K562 (cell line): ENCODE data around the gene TMEM131. TPM values are rescaled to one million over a fixed set of nuclear protein-coding genes. Genes with fewer than 3 reads are reported as not detected.

ENCODE experiments used
- CHD1 ChIP-seq: fragments of 200-600 bp; sonication (generic); IDR thresholded peaks from one replicate; pipeline ENCODE4 v1.6.1; 2012; ENCODE audit warnings: mild to moderate bottlenecking, moderate library complexity, low read length, inconsistent platforms
- CHD7 ChIP-seq: fragments of 200-600 bp; sonication (generic); IDR thresholded peaks from one replicate; pipeline ENCODE4 v1.6.1; 2012; ENCODE audit warnings: mild to moderate bottlenecking, low read depth, low read length, inconsistent platforms
- E2F6 ChIP-seq, 2 experiments: IDR thresholded peaks; 2 replicates each; pipeline ENCODE4 v1.6.1; 2011; ENCODE audit warnings: borderline replicate concordance in 1 of 2, control low read depth in 1 of 2, low read depth in 1 of 2, low read length in 1 of 2, mild to moderate bottlenecking in 1 of 2, mixed read lengths in 1 of 2, moderate library complexity in 1 of 2; ENCODE audit not compliant: insufficient read depth in 1 of 2, insufficient read length in 1 of 2, poor library complexity in 1 of 2, severe bottlenecking in 1 of 2; ENCODE audit errors: extremely low read depth in 1 of 2
- HMGXB4 ChIP-seq: sonication (generic); formaldehyde crosslinking; IDR thresholded peaks from 2 replicates; pipeline ENCODE4 v1.8.1; 2023; ENCODE audit warnings: mild to moderate bottlenecking, missing genetic modification reagents
- MBD1 ChIP-seq: fragments of 250-450 bp; sonication (Bioruptor Pico); IDR thresholded peaks from 2 replicates; pipeline ENCODE4 v1.8.0; 2022; ENCODE audit warnings: inconsistent platforms
- RBM25 ChIP-seq: fragments of 200-400 bp; formaldehyde crosslinking; IDR thresholded peaks from 2 replicates; pipeline ENCODE4 v1.6.1; 2018; ENCODE audit warnings: low read length, low read depth, moderate library complexity; ENCODE audit not compliant: severe bottlenecking
- RFX5 ChIP-seq: IDR thresholded peaks from 2 replicates; pipeline ENCODE4 v1.6.1; 2011; ENCODE audit warnings: low read depth, mild to moderate bottlenecking, improper control_type of control experiment, low read length
- TAF15 ChIP-seq: fragments of 200-400 bp; formaldehyde crosslinking; IDR thresholded peaks from 2 replicates; pipeline ENCODE4 v1.6.1; 2017; ENCODE audit warnings: mild to moderate bottlenecking, low read depth, low read length, moderate library complexity
- polyA plus RNA-seq, 8 experiments: library from polyadenylated mRNA; depleted of rRNA in 4 of 8; stranded (reverse) in 5 of 8; unstranded in 3 of 8; fragments of >200 nt; fragmentation: Nextera tagmentation in 2 of 8; fragmentation: Illumina TruSeq in 1 of 8; extraction: Ambion mirVana in 2 of 8; extraction: Trizol in 1 of 8; gene quantifications; 2 replicates each; pipeline versions ENCODE4 v1.2.1 to v1.2.3, GENCODE V29; 2011 to 2014; ENCODE audit warnings: inconsistent platforms in 1 of 8, missing spikeins in 1 of 8
- total RNA-seq, 7 experiments: library from RNA; depleted of rRNA in 6 of 7; stranded (reverse); fragments of >200 nt in 6 of 7; fragmentation: Illumina TruSeq in 2 of 7; extraction: Trizol in 2 of 7; gene quantifications; 2 replicates each; pipeline versions ENCODE4 v1.2.1 to v1.2.3, GENCODE V29; 2011 to 2021; ENCODE audit warnings: low replicate concordance in 1 of 7

The TMEM131 gene
- total and polyA plus RNA-seq, 9 of the 15 experiments (the other 6 are each of a cell fraction or from before 2014, with no cell fraction given), result 2.5 to 21.1 (median 12.4) TPM

GRCh38 chr2:97714084-97714949 lies 281.4 kb downstream of the TMEM131 start (continued):
- TF ChIP-seq MBD1 (no peak), RBM25 (peak; percentile 85), CHD7 (no peak), CHD1 (no peak), E2F6 (IDR thresholded peaks at IDR 0.05; ENCODE audit: borderline replicate concordance in 1 of 2, extremely low read depth in 1 of 2, insufficient read depth in 1 of 2, insufficient read length in 1 of 2, low read depth in 1 of 2, low read length in 1 of 2, poor library complexity in 1 of 2, severe bottlenecking in 1 of 2) (no peak), TAF15 (no peak), HMGXB4 (no peak), RFX5 (no peak)
